NCI-H526 (cell line): ENCODE results near the gene GAPVD1.
A peak's percentile ranks its signal among the peaks of the same experiment; 100 is the strongest.

Experiments
- DNase-seq, 2 experiments: peaks; one replicate each; lab custom pipeline; 2025; lab: John Stamatoyannopoulos, UW

The GAPVD1 gene

DNA sequence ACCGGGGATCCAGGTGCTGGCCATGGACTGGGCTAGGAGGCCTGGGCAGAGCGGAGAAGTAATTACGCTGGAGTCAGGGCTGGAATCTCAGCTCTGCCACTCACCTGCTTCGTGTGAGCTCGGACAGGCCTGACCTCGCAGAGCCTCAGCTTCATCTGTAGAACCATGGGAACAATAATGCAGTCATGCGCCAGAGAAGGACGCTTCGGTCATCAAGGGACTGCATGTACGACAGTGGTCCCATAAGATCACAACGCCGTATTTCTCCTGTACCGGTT lies 145.1 kb downstream of the GAPVD1 start:
- no peak for DNase-seq

DNA sequence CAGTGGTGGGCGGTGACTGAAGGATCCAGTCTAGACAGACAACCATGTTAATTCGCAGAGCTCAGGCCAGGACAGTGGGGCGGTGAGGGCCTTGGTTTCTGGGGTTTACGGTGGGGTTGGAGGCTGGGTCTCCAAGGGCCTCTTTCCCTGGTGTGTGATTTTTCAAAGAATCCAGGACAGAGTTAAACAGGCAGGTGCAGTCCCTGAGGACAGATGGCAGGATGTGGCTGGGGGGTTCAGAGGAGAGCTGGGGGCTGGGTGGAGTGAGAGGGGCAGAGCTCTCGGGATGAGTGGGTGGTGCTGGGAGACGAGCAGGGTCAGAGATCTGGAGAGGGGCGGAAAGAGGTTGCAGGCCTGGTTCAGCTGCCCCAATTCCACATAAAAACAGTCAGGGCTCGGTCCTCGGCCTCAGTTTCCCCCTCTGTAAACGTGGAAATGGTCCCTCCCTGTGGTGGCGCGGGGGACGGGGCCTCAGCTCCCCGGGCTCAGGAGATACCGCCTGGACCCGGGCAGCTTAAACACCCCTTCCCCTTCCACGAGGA lies 145.9 kb downstream of the GAPVD1 start:
- no peak for DNase-seq

DNA sequence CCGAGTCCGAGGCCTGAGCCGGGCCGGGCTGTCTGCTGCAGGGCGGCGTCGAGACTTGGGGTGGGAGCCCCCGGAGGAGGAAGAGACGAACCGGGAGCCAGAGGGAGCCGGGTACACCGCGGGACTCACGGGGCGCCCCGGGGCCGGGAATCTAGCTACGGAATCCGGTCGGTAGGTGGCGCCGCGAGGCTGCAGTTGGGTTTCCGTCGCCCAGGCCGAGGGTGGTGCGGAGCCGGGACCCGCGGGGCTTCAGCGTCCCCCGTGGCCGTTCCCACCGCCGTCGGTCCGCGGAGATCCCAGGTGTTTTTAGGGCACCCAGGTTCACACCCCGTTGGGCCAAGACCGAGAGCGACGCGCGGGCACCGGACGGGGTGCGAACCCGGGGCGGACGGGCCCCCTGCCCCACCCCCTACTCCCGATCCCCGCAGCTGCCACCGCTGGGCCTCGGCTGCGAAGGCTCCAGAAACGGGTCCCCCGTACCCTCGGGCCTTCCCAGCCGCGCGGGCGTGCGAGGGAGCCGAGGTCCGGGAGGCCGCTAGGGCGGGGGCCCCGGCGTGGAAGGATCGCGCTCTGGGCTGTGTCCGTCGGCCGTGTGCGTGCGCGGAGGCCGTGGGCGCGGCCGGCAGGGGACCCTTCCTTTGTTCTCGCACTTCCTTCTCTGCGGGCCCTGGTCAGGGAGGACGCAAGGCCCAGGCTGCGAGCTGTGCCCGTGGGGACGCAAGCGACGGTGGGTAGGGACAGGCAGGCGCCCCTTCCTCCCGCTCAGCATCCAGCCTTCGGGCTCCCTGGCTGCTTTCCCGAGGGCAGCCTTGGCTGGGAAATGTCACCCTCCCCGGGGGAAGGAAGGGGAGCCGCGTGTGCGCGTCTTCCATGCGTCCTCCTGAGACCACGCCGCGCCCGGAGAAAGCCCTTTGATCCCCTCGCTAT lies 146.6 kb downstream of the GAPVD1 start:
- DNase-seq, result peak in 1 of 2 experiments; percentile 75

DNA sequence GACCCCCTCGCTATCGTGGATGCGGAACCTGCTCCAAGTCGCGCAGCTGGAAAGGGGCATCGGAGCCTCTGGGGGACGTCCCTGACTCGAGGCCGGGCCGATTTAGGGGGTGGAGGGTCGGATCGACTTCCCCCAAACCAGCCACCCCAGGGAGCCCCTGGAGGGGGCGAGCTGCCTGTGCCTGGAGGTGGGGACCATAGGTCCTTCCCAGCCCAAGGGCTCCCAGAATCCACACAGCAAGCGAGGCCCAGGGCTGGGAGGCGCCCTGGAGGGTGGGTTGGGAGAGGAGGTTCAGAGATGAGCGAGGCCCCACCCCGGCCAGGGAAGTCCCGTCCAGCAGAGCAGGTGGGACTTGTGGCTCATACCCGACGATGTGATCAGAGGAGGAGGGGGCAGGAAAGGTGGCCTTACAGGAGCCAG lies 147.6 kb downstream of the GAPVD1 start:
- no peak for DNase-seq

DNA sequence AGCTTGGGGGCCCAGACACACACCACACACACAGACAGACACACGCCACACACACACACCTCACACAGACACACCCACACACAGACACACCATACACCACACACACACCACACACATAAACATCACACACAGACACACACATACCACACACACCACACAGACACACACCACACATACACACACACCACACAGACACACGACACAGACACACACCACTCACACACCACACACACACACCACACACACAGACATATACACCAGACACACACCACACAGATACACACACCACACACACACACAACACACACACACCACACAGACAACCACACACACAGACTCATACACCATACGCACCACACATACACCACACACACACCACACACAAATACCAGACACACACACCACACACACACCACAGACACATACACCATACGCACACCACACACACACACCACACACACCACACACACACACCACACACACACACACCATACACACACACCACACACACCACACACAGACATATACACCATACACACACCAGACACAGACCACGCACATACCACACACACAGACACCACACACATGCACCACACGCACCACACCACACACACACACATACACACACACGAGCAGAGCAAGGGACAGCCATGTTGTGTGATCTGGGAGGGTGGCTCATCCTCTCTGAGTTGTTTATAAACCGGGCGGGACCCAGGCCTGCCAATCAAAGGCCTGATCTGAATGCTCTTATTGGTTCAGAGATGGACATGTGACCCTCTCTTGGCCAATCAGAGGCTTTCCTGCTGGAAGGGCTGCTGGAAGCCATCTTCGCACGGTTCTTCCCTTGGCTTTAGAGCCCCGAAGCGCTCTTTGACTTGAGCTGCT lies 148.3 kb downstream of the GAPVD1 start:
- DNase-seq, result peak; percentile 12 to 33

DNA sequence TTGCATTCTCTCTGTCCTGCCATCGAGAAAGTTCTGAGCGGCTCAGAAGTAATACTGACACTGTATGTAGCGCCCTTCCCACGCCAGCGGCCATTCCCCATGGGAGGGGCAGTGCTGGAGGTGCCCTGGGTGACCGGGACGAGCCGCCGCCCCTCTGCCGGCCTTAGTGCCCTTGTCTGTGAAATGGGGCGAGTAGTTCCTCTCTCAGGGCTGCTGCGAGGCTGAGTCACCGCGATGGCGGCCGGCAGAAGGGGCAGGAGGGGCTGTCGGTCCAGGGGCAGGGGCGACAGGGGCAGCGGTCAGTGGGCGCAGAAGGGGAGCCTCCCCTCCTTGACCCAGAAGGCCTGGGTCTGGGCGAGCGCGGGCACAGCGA lies 148.9 kb downstream of the GAPVD1 start:
- DNase-seq, result no peak

DNA sequence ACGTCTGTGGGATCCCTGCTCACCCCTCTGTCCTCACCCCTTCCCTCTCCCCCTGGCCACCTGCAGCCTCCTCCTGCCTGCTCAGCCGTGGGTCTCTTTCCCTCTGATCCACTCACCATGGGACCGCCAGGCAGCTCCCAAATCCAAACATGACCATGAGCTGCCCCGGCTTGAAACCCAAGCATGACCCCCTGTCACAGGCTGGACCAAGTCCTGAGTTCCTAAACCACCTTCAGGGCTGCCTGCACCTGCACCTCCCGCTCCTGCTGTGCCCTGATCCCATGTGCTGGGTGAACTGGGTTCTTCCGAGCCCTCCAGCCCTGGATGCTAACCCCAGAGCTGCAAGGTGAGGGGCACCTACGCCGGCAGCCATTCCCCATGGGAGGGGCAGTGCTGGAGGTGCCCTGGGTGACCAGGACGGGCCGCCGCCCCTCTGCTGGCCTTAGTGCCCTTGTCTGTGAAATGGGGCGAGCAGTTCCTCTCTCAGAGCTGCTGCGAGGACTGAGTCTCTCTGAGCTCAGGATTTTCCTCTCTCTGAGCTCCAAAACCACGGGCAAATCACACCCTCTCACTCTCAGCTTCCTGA lies 149.6 kb downstream of the GAPVD1 start:
- DNase-seq, result no peak

DNA sequence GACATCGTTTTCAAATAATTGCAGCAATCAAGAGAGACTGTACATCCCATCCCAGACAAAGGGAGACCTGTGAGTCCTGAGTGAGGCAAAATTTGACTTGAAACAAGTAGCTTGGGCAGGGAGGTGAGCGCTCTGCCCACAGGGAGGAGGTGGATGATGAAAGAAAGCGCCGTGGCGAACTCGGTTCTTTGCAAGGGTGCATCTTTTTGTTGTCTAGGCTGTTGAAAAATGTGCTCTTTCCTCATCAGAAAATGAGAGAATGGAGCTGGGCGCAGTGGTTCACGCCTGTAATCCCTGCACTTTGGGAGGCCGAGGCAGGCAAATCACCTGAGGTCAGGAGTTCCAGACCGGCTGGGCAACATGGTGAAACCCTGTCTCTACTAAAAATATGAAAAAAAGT lies 150.5 kb downstream of the GAPVD1 start:
- no peak for DNase-seq

DNA sequence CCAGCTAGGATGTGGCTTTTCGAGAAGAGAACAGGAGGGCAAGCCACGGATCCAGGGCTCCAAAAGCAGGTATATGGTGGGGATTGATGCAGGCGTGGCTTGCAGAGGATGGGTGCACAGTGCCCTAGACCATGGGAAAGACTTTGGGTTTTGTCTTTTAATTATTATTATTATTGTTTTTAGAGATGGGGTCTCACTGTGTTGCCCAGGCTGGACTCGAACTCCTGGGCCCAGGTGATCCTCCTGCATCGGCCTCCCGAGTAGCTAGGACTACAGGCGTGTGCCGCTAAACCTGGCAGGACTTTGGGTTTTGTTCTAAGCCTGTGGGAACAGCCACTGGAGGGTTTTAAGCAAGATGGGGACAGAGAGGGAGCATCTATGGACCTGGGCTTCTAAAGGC lies 152.0 kb downstream of the GAPVD1 start:
- DNase-seq, result no peak

DNA sequence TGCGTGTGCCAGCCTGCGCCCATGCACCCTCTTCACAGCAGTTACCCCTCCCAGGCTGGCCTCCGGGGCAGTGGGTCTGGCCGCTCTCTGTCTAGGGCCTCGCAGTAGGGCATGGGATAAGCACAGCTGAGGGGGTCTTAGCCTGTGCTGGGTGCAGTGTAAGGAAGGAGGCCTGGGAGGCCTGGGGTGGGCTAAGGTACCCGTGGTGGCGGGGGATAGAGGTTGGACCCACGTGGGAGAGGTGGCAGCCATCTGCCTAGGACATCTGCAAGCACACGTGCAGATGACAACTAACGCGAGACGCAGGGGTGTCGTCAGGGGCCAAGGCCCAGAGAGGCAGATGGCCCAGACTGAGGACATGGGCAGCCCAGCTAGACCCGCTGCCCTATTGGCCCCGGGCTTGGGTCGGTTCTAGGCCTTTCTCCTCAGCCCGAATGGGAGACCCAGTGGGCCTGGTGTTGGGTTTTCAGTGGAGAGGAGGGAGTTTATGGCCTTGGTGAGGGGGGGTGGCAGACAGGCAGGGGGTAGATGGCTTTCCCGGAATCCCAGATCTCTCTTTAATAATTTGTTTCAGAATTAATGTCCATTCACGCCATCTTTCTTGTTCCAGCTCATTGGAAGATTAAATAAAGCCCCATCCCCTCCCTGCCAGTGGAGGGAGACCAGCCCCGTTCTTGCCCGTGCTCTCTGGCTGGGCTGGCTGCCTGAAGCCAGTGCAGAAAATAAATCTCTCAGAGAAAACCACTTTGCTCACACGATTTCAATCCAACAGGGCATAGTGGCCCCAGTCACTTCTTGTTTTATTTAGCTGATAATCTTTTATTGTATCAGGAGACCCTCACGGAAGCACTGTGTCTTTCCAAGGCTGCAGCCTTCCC lies 154.2 kb downstream of the GAPVD1 start:
- no peak for DNase-seq

DNA sequence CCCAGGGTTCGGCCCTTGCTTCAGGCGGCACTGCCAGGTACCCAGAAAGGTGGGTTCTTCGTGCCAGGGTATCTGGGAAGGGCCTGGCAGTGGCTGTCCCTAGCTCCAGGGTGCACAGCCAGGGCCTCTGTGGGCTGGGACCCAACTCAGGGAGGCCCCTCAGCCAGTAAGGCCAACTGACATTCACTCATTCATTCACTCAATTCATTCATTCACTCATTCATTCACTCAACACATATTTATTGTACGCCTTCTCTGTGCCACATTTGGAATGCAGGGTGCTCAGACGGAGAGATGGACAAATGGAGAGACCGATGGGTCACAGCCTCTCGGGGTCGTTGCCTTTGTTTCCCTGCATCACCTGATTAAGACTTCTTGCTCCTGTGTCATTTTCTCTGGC lies 154.9 kb downstream of the GAPVD1 start:
- DNase-seq, result no peak
